Fibroblast of villous mesenchyme (primary cell): ENCODE data around the gene DNAH6. TPM values are rescaled to one million over a fixed set of nuclear protein-coding genes. Genes with fewer than 3 reads are reported as not detected.

Experiments used
- DNase-seq: peaks from one replicate; pipeline ENCODE4 v3.0.0-alpha.2; 2010; ENCODE audit warnings: low read depth
- H3K4me3 ChIP-seq: 2 replicates; pipeline ENCODE4 v1.5.1; 2011; ENCODE audit warnings: low read depth, mild to moderate bottlenecking, low read length
- total RNA-seq: library from RNA; depleted of rRNA; stranded (reverse); fragments of >200 nt; gene quantifications from 2 replicates; pipeline ENCODE4 v1.2.3, GENCODE V29; 2012
- TF ChIP-seq, protein P1 (sequence below): IDR thresholded peaks from 2 replicates; pipeline ENCODE4 v1.5.1; 2012; ENCODE audit warnings: low read depth, mild to moderate bottlenecking, low read length; ENCODE audit not compliant: insufficient read depth

Gene DNAH6
- total RNA-seq, 1 donor, result under 0.01 TPM

DNA sequence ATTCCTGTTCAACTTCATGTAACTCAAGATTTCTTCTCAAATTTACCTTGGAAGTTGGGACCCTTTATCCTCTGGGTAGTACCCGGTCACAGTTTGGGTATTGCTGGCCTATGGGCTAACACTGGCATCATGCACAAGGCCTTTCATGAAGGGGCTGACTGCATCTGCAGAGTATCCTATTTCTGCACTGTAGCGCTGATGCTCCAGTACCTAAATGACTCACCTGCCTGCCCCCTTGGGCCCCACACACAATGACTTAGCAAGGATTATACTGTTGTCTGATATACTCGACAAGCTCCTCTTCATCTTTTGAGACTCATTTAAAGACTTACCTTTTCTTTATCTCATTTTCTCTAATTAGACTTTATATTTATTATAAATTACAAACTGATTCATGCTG lies 39.9 kb downstream of the DNAH6 start:
- no peak overlapping the region for H3K4me3 ChIP-seq
- DNase-seq, result no peak
- TF ChIP-seq, protein P1, sequence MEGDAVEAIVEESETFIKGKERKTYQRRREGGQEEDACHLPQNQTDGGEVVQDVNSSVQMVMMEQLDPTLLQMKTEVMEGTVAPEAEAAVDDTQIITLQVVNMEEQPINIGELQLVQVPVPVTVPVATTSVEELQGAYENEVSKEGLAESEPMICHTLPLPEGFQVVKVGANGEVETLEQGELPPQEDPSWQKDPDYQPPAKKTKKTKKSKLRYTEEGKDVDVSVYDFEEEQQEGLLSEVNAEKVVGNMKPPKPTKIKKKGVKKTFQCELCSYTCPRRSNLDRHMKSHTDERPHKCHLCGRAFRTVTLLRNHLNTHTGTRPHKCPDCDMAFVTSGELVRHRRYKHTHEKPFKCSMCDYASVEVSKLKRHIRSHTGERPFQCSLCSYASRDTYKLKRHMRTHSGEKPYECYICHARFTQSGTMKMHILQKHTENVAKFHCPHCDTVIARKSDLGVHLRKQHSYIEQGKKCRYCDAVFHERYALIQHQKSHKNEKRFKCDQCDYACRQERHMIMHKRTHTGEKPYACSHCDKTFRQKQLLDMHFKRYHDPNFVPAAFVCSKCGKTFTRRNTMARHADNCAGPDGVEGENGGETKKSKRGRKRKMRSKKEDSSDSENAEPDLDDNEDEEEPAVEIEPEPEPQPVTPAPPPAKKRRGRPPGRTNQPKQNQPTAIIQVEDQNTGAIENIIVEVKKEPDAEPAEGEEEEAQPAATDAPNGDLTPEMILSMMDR, result no peak

DNA sequence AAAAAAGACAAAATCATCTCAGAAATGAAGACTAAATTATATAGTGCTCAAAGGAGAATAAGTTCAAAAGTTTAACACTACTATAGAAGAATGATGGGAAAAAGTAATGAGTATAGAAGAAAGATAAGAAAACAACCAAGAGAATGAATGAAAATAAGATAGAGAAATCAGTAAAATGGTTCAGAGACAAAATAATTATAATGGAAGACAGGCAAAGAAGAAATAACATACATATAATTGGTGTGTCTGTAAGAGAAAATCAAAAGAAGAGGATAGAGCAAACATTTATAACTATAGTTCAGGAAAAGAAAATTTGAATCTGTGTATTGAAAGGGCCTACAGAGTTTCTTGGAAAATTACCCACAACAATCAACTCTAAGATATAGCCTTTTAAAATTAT lies 43.5 kb downstream of the DNAH6 start:
- TF ChIP-seq, protein P1, result no peak
- H3K4me3 ChIP-seq, result no peak overlapping the region
- DNase-seq, result no peak

DNA sequence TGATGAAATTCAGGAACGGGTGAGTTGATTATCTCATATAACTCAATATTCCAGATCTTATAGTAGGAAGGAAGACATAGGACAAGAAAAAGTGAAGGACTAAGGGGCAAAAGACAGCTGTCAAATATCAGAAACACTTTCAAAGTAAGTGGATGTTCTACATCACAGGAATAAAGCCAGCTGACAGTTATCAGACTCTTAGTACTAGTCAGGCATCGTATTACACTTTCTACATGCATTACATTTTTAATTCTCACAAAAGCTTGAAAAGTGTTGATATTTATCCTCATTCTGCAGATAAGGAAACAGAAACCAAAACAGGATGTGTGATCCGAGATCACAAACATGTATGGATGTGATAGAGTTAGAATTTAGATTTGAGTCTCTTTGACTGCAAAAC lies 63.4 kb downstream of the DNAH6 start:
- TF ChIP-seq, protein P1, result no peak
- DNase-seq, result no peak
- no peak overlapping the region for H3K4me3 ChIP-seq

DNA sequence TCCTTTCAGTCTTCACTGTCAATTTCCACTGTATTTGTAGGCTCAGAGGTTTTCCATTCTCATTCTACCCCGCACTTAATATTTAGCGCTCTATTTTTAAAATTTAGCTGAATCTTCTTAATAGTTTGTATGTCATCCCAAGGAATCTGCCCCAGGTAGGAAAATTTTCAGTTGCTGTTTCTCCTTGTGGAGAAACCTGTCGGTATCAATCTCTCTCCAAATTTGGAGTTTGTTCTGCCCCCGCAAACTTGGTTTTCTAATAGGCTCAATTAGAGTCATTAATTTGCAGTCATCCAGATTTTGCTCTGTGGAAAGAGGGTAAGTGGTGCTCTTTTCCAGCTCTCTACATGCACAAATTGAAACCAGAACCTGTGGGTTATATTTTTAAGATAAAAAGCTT lies 87.6 kb downstream of the DNAH6 start:
- no peak overlapping the region for H3K4me3 ChIP-seq
- DNase-seq, result no peak
- TF ChIP-seq, protein P1, result no peak

DNA sequence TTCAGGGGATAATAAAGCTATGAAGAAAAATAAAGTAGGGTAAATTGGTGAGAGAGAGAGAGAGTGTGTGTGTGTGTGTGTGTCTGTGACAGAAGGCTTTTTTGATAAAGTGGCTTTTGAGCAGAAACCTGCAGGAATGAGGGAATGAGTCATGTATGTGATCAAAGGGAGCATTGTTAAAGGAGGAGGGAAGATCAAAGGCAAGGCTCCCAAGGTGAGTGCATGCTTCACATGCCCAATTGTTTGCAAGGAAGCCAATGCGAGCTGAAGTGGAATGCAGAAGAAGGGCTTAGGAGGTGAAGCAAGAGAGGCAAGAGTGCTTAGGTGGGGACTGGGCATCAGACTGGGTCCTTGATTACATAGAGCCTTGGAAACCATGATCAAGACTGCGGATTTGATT lies 96.8 kb downstream of the DNAH6 start:
- no peak for DNase-seq
- H3K4me3 ChIP-seq, result no peak overlapping the region
- TF ChIP-seq, protein P1, result no peak

DNA sequence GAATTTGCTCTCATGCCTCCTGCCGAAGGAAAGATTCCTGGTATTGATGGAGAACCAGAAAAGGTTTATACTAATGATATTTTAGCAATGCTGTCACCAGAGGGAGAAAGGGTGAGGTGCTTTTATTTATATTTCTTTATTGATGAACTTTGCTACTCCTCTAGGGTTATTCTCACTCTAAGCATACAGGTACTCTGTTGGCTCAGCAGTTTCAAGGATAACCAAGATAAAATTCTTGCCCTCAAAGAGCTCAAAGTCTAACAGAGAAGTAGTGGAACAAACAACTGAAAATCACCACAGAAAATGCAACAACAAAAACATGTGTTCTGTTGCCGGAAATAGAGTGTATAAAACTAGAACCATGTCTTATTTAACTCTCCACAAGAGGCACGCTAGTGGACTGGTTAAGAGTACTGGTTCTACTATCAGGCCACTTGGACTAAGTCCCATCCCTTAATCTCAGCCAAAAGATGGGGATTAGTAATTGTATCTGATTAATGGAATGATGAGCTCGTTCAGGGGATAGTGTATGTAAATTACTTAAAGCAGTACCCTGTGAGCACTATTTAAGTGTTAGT lies 103.6 kb downstream of the DNAH6 start:
- DNase-seq, result no peak
- TF ChIP-seq, protein P1, result no peak
- H3K4me3 ChIP-seq, result no peak overlapping the region

DNA sequence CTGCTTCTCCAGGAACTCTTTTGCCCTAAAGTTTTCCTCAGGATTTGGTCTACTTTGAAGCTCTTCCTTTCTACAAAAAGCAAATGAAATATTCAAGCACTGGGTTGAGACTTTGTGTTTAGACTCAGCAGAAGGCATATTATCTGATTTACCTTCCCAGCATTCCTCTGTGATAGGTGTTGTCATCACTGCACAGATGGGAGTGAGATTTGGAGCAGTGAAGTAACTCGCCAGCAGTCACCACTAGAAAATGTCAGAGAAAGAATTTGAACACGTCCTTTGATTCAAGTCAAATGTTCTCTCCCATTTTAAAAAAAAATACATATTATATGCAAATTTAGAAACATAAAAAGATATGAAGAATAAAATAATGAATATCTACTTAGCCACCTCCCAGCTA lies 112.2 kb downstream of the DNAH6 start:
- H3K4me3 ChIP-seq, result no peak overlapping the region
- no peak for DNase-seq
- TF ChIP-seq, protein P1, result no peak
